Globus pallidus (tissue), 1 donor: Measurements from ENCODE around the gene F5.

Experiments
- DNase-seq: peaks from one replicate; pipeline ENCODE4 v3.0.0-alpha.2; 2015; ENCODE audit warnings: low spot score

Gene F5

DNA sequence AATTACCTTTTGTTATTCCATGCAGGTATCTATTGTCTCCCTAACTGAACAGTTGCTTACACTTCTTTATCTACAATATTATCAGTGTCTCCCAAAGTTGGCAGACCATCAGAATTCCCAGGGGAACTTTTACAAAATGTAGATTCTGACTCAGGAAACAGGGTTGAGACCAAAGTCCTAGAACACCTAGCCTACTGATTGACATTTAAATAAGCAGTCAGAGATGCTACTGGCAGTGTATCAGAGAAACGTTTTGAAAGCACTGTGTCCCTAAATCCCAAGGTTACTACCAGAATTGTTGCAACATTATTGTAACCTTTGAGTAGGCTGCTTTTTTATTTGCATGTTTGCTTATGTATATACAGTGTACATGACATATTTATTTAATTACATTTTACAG, 1.8 kb upstream of the F5 start:
- DNase-seq = no peak

DNA sequence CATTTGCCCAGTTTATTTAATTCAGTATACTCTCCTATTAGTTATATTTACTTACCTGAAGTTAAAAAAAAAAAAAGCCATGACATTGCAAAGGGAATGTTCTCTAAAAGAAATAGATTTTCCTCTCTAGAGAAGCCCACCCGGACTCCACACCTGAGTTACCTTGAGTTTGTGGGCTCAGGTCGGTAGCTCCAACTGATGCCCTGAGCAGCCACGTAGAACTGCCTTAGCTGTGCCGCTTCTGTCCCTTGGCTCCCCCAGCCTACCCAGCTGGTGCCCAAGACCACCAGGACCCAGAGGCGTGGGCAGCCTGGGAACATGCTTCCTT, 250 bp downstream of the F5 start:
- no peak for DNase-seq

DNA sequence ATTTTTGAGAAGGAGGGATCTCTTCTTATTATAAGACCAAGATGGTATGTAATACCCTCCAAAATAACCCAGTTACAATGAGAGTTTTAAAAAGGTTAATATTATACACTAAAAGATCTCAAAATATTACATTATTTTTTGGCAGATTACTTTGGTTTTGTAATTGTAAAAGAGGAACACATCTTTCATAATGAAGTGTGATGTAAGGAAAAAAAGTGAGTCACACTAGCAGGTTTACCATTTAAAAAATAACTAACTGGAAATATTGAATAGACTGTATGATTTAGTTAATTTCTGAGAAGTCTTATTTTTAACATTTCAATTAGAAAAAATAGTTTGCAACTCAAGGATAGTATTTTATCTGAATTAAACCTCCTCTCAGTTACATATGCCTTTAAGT, 1.1 kb downstream of the F5 start:
- no peak for DNase-seq

DNA sequence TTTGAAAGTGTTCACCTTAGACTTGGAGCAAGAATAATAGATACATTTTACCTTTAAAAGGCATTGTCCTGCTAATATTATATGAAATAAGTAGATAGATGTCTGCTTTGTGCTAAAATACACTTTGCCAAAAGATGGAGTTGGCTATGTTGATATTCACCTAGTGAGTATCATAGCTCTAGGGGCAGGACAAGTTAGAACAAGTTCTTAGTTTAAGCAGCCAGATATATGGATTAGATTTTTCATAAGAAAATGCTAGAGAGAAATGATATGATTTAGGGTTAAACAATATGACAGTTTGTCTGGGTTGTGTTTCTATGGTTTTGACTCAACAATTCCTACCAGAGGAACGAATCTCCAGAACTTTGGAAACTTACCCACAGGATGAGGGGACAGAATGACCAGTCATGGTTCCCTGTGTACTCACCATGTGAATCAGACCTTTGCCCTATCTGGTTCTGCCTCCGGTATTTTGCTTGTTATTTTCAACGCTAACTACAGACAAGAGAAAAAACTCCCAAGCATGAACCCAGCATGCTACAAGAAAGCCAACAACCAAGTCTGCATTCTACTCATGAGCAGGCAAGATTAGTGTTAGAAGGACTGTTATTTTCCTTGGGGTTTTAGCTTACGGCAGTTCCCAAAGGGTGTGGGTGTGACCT, 1.7 kb downstream of the F5 start:
- DNase-seq = no peak

DNA sequence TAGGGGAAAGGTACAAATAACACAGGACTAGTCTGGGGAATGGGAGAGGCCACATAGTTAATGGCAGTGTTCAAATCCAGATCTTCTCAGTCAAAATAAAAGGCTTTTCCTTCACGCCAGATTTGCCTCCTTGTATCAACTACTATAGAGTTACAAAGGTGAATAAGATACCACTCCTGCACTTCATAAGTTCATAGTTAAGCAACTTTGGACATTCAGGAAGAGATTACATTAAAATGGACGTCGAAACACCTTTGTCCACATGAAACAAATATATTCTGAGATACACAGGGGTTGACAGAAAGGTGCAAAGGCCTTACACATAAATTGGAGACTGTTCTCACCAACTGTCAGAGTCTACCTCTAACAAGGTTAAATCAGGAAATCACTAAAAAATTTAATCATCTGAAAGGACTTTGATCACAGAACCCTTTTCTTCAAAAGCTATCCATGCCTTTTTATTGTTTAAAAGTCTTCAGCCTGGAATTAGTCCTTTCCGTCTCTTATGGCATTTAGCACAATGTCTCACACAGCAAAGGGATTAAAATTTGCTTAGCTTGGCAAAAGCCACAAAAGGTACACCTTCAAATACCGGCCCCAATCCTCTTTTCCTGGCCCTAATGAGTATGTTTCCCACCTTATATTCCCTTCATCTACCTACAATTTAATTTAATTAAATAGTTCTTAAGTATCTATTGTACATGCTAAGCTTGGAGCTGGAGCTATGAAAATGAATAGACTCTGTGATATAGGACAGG, 8.1 kb downstream of the F5 start:
- DNase-seq = no peak

DNA sequence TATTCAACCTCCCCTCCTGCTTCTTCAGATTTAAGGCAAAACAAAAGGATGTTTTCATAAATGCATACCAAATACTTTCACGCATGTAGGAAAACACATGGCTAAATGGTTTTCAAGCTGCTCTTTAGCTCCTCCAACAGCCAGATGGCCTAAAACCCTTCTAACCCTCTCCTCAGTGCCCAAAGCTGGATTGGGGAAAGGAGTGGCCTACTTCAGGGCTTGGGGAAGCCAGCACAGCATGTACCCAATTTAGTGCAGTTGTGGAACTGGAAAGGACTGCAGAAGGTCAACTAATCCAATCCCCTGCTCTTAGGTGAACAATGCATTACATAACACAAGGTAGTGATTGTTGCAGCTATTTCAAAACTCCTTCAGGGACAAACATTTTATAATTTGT, 9.3 kb downstream of the F5 start:
- no peak for DNase-seq

DNA sequence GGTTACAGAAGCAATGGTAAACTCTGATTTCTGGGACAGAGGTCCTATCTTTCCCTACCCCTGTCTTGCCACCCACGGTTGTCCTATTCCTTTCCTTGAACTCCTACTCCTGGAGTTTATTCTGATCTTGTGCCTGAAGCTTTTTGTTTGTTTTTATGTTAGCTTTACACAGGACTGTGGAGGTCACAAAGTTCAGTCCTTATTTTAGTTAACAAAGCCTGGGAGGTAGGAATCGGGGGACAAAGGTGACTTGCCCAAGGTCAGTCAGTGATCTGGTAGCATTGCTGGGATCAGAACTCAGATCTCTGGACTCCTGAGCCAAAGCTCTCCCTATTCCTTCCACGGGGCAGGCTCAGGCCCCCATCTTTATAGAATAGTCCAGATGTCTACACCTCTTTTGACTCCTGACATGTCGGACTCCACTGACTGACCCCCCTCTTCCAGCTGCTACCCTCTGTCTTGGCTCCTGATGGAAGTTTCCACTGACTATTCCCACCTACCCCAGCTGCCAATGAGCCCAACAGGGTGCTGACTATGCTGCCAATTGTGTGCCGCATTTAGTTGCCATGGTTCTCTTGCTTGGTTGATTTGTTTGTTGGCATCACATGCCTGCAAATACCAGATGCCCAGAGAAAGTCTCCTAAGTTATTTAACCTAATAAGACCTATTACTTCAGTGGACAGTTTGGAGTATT, 9.9 kb downstream of the F5 start:
- peak; percentile 29 for DNase-seq

DNA sequence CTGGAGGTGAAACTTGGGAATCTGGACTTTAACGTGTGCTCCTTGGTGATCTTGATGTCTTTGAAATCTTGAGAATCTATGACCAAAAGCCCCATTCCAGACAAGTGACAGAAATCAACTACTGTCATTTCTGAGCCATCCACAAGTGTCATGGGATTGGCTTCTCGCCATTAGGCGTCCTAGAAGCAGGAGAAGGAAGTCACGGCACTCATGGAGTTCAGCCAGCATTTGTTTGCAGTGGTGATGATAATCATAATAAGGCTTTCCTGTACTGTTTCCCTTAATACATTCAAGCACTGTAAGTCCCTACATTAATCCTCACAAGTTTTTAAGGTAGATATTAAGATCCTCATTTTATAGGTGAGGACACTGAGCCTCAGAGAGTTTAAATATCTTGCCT, 11.9 kb downstream of the F5 start:
- no peak for DNase-seq

DNA sequence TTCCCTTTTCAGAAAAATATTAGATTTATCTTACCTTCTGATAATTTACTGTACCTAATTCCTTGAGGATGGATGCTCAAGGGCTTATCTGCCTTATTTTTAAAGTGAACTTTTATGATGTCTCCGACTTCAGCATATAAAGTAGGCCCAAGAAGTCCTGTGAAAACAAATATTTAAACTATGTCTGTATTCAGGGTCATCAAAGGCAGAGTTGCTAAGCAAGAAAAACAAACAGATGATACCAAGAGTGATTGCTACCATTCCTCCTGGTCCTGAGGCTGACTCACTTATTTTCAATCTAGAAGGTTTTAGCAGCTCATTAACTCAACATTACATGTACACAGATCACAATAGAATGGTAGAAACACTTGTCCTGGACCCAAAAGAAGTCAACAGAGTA, 14.1 kb downstream of the F5 start:
- DNase-seq = no peak

DNA sequence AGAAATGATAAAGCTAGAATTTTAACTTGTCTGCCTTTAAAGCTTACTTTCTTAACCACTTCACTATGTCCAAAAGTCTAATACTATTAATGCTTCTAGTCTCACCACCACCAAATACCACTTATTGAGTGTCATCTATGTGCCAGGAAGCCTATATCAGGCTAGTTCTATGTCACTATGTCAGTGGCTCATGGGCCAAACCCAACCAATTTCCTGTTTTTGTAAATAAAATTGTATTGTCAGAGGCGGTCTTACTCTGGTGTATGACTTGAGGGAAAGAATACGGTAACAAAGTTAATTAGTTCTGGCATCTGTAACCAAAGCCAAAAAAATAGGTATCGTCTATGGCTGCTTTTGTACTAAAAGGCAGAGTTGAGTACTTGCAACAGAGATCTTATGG, 14.8 kb downstream of the F5 start:
- DNase-seq = no peak

DNA sequence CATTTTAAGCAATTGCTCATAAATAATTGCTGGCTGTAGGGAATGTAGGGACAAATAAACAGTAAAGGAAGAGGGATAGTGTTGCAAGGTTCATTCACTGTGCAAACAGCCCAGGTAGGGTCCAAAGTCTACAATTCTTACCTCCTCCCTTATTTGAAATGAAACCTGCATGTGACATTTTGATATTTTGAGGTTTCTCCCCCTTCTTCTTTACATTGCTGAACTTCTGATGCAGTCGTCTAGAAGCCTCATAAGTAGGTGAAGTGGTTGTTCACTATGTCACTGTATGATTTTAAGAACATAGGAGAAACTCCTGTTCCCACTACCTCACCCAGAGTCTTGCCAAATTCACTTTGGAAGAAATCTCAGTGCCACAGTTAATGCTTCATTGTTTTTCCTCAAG, 16.1 kb downstream of the F5 start:
- DNase-seq = no peak

DNA sequence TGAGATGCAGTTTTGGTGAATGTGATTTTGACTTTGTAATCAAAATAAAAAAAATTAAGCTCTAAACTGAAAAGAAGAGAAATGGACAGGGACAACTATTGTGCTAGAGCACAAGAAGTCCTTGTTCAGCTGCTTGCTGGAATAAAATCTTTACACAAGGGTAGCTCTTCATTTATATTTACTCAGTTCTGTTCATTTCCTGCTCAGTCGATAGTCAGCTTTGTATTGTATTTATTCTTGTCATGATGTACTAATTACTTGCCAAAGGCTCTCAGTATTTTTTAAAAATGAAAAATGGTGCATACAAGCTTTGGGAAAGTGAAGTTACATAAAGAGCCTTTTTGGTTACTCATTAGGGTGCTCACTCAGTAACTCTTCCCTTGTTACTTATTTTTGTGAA, 17.8 kb downstream of the F5 start:
- DNase-seq = no peak

DNA sequence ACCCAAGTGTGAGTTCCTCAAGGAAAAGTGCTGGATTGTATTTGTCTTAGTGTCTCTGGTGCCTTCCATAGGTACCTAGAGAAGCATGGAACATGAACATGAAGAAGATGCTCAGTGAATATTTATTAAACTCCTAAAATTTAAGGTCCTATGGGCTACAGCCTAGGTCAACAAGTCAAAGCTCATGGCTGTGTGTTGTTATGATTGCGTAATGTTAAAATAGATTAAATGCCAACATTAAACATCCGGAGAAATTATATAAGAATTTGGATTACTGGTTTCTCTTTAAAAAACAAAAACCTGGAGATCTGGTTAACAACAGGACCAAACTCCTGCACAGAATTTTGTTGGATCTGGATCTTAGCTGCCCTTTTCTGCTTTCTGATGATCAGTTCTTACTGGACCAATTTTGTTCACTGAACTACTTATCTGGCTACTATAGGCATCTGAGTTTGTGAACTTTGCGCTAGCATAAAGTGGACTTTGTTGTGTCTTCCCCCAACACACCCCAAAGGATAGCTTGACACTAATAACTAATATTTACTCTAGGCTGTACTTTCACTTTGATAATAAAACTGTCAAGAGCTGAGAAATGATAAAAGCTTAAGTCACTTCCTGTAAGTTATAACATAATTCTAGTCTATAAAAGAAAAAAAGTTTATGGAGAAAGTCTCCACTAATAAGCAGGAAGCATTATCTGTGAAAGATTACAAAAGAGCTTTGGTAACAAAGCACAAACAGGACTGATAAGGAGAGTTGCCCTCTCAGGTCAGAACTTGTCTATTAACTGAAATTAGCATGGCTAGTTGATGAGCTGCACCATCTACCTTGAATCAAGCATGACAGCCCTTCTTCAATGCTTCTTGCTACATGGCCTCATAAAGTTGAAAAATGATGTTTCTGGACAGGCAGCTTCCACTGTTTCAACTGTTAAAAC, 20.7 kb downstream of the F5 start:
- DNase-seq = no peak

DNA sequence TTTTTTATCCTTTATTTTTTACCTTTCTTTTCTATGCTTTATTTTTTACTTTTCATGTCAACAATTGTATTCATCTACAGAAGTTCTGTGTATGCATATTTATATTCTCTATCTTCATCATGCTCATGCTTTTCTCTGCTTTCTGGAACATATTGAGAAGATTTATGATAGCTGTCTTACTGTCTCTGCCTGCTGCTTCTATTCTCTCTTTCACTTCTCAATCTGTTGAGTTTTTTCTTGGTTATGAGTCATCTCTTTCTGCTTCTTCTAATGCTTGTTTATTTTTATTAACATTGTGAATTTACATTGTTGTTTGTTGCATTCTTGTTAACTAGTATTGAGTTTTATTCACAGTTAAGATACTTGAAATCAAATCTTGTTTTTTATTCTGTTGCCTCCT, 22.6 kb downstream of the F5 start:
- no peak for DNase-seq

DNA sequence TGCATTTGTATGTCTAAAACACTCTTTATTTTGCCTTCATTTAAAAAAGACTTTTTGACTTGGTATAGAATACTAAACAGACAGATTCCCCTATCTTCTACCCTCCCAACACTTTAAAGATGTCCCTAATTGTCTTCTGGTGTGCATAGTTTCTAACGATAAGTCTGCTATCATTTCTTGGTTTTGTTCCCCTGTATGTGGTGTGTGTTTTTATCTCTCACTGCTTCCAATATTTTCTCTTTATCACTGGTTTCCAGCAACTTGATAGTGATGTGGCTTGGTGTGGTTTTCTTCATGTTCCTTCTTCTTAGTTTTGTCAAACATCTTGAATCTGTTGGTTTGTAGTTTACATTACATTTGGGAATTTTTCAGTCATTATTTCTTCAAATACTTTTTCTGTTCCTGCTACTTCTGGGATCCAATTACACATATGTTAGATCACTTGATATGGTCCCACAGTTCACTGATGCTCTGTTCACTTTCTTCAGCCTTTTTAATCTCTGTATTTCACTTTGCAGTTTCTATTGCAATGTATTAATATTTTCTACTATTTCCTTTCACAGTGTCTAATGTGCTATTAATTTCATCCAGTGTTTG, 23.2 kb downstream of the F5 start:
- DNase-seq = no peak

DNA sequence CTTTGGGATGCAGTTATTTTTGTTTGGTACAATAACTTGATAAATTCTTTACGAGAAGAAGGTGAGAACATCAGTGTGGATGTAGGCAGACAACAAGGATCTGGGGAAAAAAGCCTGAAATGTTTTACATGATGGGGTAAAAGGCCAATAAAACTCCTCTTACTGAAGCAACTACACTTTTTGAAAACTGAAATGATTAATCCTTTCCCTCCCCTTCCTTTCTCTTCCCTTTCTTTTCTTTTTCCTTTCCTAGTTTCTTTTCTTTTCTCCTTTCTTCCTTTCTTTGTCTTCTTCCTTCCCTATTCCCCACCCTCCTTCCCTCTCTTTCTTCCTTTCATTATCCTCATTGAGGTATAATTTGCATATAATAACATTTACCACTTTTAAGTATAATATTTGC, 24.6 kb downstream of the F5 start:
- no peak for DNase-seq

DNA sequence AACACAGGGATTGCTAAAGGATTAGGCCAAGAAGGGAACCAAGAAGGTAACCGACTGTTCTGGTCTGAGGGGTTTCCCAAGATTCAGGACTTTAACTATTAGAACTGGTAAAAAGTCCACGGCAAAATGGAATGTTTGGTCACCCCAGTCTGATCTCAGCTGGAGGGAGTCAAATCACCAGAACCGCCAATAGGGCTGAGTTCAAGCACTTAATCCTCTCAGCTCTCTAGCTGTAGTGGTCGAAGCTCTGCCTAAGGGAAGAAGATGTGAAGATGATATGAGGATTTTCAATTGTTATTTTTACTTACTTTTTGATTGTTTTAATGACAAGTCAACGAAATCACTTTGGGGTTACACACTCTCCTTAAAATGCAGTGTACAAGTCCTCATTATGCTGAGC, 29.1 kb downstream of the F5 start:
- no peak for DNase-seq

DNA sequence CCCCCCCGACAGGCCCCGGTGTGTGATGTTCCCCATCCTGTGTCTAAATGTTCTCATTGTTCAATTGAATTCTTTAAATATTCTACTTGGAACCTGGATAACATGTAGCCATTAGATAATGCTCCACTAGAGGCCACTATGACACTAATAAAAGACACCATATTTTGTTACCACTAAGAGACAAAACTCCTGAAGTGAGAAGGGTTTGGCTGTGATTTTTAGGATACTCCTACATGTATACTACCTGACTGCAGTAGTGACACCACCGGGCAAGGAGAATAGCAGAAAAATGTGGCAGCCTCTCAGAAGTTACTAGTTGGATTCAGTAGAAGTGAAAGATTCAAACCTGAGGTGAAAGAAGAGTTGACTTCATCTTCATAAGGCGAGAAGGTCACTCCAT, 36.0 kb downstream of the F5 start:
- DNase-seq = peak; percentile 30

DNA sequence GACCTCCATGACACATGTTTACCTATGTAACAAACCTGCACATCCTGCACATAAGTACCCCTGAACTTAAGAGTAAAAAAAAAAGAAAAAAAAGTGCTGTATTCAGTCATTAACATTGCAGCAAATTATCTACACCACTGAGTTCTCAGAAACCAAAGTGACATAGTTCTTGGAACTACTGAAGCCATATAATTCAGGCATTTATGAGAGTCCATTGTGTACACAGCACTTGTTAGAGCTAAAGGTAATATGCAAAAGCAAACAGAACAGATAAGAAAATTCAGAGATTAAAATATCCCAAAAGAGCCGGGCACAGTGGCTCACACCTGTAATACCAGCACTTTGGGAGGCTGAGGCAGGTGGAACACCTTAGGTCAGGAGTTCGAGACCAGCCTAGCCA, 38.0 kb downstream of the F5 start:
- DNase-seq = no peak

DNA sequence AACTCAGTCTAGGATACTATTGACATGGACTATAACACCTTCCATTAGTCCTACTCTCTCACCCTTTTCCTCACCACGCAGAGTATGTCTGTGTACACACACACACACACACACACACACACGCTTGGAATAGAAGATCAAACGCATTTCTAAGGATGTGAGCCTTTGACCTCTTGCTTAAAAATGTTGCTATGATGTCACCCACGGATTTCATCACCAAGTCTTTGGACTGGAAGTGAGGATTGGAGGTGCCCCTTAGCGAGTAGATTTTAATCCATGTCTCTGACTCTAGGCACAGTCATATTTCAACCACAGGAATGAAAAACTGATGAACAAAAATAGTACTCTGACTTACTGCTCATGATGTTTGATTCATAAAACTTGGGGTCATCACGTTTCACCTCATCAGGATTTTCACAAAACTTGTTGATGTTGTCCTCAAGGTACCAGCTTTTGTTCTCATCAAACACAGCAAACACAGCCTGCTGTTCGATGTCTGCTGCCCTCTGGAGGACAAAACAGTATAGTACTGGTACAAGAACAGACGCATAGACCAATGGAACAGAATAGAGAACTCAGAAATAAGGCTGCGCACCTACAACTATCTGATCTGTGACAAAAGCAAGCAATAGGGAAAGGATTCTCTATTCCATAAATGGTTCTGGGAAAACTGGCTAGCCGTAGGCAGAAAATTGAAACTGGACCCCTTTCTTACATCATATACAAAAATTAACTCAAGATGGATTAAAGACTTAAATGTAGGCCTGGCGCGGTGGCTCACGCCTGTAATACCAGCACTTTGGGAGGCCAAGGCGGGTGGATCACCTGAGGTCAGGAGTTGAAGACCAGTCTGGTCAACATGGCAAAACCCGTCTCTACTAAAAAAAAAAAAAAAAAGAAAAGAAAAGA, 39.9 kb downstream of the F5 start:
- peak; percentile 74 for DNase-seq

DNA sequence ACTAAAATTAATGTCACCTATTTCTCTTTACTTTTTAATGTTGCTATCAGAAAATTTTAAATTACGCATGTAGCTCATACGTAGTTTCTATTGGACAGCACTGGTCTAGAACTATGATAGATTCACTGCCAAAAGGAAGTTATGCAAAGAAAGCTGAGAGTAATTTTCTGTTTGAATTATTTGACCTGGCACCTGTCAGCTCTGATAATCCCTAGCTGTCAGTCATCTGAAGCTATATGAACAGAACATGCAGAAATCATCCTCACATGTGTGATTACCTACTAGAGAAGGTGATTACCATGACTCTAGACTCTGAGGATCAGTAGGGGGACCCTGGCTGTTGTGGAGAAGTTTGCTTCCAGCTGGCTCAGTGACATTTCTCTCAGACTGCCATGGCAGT, 40.8 kb downstream of the F5 start:
- DNase-seq = no peak
